HG03439 (cell line): ENCODE data around the gene PRRG2.

ENCODE experiments used
- ATAC-seq: cut with Tn5 transposase; IDR thresholded peaks from one replicate; pipeline ENCODE4 v1.9.1; 2021; ENCODE audit warnings: mild to moderate bottlenecking, moderate library complexity; ENCODE audit not compliant: unreplicated experiment

PRRG2 gene

DNA sequence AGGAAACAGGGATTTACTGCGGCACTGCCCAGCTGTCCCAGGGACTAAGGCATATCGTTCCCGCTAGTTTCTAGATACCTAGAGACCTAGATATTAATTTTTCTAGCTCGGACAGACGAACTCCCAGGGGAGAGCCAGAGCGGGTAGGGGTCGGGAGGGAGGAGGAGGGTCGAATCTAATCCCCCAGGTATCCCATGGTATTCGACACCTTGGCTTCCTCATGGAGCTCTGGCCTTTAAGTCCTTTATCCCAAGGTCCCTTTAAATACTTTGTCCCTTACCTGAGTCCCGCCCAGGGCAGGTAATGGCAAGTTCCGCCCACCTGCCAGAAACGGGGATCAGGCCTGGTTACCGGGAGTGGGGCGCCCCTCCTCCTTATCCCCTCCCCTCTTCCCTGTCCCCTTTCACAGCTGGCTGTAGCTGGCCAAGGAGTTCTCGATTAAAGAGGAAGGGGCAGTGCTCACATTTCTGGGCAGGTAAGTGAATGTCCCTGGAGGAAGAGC is at the start of gene PRRG2:
Gene PRRG2, plus strand, starts transcription at position 310 of the 502 bp plus-strand sequence. CDS start 1,904 bp downstream, outside the sequence.
- no peak for ATAC-seq

DNA sequence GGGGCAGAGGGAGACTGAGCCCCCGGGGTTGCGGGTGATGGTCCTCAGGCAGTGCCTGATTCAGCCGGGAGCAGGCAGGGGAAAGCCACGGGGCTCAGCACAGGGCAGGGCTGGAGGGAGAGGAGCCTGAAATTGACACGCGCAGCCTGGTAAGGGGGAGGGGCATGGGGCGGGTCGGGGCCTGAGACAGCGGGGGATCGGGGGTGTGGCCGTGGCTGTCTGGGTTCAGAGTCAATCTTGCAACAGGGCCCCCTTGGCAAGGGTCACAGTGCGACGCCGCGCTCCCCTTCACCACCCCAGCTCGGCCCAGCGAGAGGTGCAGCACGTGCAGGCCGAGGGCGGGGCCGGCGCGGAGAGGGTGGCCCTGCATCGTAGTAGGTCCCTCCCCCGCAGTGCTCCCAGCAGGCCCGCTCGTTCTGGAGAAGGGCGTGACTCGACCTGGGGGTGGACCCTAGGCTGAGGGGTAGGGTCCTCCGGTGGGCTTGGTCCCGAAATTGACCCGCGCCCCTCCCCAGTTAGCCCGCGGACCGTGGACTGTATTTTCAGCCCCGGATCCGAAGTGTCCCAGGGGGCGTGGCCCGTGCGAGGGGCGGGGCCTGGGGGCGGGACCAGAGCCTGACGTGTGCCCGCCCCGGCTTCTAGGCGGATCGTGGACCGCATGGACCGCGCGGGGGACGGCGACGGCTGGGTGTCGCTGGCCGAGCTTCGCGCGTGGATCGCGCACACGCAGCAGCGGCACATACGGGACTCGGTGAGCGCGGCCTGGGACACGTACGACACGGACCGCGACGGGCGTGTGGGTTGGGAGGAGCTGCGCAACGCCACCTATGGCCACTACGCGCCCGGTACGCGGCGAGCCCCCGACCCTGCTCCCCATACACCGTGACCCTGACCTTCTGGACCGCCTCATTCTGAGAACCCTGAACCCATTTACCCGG is 47.3 kb upstream of the PRRG2 start:
- peak; percentile 73 for ATAC-seq

DNA sequence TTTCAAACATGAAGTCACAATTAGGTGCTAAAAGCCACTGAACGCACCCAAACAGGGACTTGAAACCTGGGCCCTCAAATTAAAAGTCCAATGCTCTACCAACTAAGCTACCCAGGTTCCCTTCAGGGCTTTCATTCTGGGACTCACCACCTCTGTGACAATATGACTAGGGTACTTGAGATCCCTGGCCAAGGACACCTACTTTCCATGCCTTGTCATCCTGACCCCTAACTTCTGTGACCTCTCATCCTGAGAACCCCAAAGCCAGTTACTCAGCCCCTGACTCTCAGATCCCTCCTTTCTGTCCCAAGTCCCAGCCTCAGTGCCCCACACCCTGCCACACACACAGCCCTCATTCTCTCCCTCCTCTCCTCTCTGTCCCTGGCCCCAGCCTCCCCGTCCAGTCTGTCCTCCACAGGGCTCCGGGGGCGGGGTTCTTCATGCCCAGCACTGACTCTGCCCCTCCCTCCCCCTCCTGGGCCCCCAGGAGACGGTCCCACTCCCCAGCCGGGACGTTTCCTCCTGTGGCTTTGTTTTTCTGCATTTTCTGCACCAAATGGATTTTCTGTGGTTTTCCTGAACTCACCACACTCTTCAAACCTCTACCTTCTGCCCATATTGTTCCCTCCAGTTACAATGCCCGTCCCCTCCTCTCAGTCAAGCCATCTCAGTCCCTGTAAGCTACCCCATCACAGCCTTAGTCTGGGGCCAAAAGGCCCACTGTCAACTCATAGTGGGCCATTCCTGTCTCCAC is 46.3 kb upstream of the PRRG2 start:
- no peak for ATAC-seq

DNA sequence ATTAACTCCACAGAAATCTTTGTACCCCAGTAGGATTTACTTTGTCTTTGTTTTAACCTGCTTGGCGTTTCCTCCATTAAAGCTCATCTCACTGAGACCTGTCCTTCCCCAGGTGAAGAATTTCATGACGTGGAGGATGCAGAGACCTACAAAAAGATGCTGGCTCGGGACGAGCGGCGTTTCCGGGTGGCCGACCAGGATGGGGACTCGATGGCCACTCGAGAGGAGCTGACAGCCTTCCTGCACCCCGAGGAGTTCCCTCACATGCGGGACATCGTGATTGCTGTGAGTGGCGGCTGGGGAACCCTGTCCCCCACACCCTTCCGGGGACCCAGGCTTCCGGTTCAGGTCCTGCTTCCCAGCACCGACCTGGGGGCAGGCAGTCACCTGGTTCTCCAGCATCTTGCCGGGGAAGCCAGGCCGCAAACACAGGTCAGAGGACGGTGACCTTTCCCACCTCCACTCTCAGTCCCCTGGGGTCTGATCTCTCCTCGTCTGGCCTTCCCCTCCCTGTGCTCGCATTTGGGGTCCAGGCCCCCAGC is 44.1 kb upstream of the PRRG2 start:
- no peak for ATAC-seq

DNA sequence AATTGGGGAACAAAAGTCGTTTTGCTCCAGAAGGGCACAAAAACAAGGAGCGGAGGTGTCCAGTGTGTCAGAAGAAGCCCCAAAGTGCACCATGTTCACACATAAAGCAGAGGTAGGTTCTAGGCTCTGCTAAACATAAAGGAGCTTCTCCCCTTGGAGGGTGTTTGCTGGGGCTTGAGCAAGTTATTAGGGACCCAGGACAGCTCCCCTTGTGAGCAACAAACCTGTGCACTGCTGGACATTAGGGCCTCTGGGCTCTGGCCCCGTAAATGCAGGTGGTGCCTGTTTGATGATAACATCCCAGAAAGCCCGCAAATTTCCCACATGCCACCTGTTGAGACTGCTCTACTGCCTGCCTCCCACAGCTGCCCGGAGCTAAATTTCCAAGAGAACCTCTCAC is 42.5 kb upstream of the PRRG2 start:
- no peak for ATAC-seq

DNA sequence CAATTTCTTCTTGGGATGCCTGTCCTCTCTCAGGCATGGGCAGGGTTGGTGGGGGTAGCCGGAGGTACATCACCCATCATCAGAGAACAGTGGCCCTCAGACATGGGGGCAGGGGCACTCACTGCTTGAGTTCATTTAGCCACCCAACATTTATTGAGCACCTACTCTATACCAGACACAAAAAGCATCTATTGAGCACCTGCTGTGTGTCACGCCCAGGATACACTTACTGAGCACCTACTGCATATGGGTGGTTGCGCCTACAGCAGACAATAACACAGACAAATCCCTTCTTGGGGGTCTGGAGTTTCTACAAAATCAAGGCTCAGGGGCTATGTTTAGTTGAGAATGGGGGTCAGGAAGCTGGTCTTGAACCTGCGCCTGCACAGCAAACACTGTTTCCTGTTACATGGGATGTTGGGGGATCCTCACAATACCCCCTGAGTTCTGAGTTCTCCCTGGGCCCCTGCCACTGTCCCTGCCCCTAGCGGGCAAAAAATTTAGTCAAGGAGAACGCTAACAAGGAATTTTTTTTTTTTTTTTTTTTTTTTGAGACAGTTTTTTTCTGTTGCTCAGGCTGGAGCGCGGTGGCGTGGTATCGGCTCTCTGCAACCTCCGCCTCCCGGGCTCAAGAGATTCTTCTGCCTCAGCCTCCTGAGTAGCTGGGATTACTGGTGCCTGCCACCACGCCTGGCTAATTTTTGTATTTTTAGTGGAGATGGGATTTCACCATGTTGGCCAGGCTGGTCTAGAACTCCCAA is 41.7 kb upstream of the PRRG2 start:
- no peak for ATAC-seq

DNA sequence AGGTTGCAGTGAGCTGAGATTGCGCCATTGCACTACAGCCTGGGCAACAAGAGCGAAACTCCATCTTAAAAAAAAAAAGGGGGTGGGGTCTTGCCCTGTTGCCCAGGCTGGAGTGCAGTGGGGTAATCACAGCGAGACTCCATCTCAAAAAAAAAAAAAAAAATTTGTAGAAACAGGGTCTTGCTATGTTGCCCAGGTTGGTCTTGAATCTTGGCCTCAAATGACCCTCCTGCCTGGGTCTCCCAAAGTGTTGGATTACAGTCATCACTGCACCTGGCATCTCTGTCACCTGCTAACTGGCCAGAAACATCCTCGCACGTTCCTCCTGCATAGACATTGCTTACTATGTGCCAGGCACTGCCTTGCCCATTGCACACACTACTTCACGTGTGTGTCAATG is 39.2 kb upstream of the PRRG2 start:
- ATAC-seq = no peak

DNA sequence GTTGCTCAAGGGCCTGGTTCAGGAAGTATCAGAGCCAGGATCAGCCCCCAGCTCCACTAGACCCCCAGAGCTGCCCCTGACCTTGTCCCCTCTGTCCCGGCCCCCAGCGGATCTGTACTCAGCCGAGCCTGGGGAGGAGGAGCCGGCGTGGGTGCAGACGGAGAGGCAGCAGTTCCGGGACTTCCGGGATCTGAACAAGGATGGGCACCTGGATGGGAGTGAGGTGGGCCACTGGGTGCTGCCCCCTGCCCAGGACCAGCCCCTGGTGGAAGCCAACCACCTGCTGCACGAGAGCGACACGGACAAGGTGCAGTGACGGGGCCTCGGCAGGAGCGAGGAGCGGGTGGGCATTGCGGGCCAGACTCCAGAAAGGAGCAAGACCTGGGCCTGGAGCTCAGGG is 38.7 kb upstream of the PRRG2 start:
- no peak for ATAC-seq

DNA sequence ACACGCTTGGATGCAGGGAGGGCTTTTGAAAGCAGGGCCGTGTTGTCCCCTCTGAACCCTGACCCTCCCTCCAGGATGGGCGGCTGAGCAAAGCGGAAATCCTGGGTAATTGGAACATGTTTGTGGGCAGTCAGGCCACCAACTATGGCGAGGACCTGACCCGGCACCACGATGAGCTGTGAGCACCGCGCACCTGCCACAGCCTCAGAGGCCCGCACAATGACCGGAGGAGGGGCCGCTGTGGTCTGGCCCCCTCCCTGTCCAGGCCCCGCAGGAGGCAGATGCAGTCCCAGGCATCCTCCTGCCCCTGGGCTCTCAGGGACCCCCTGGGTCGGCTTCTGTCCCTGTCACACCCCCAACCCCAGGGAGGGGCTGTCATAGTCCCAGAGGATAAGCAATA is 38.1 kb upstream of the PRRG2 start:
- ATAC-seq = no peak

DNA sequence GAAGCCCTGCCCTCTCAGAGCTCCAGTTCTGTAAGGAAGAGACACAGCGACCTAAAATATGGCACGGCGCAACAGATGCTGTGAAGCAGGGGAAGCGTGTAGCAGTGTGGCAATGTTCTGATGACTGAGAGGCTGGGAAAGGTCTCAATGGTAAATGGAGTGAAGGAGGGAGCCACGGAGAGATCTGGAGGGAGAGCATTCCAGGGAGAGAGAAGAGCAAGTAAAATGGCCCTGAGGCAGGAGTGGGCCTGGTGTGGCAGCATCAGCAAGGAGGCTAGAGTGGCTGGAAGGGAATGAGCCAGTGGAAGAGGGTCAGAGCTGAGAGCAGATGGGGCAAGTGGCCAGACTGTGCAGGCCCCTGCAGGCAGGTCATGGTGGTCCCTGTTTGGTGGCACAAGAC is 37.0 kb upstream of the PRRG2 start:
- ATAC-seq = no peak

DNA sequence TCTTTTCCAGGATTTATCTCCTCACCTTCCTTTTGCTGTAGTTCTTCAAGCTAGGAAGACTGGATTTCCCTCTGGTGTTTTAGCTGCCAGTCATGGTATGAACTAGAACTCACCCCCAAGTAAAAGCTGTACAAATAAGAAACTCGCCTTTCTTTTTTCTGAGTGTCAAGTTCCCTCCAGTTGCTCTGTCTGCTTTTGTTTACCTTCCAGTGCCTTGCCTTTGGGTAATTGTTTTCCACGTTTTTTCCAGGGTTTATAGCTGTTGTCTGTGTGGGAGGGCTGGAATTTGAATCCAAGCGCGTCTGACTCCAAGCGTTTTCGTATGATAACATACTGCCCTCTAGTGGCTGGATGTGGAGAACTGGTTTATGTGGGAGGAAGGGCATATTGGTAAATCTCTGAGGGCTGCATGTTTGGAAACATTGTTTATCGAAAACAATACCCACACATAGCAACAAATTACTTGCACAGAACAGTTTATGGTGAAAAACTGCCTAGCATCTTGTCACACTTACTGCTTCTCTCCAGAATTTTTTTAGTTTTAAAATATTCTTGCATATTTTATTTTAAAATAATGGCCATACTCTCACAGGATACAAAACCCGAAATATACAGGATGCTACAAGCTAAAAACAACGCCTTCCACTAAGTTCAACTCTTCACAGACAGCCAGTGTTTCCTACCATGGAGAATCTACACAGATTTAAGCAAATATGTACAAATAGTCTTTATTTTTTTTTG is 34.1 kb upstream of the PRRG2 start:
- ATAC-seq = no peak

DNA sequence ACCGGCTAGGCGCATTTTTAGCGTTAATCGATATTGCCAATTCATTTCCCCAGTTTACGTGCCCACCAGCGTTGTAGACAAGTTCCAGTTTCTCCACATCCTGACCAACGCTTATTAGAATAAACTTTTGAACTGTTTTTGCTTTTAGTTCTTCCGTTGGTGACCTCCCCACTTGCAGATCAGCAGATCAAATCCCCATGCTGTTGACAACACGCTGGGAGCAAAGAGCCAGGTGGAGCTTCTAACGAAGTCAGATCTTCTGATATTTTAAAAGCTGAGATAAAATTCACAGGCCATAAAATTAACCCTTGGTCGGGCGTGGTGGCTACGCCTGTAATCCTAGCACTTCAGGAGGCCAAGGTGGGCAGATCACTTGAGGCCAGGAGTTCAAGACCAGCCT is 32.1 kb upstream of the PRRG2 start:
- no peak for ATAC-seq

DNA sequence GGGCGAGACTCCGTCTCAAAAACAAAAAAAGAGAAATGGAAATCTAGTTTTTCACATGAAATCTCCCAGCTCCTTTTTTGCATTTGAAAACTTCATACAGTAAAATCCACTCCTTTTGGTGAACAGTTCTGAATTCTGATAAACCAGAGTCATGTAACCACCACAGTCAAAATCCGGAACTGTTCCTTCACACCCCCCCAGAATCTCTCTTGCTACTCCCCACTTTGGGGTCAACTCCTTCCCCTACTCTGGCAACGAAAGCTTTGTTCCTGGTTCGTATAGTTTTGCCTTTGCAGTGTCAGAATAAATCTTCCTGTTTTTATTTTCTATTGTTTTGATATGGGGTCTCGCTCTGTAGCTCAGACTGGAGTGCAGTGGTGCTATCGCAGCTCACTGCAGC is 29.6 kb upstream of the PRRG2 start:
- ATAC-seq = no peak

DNA sequence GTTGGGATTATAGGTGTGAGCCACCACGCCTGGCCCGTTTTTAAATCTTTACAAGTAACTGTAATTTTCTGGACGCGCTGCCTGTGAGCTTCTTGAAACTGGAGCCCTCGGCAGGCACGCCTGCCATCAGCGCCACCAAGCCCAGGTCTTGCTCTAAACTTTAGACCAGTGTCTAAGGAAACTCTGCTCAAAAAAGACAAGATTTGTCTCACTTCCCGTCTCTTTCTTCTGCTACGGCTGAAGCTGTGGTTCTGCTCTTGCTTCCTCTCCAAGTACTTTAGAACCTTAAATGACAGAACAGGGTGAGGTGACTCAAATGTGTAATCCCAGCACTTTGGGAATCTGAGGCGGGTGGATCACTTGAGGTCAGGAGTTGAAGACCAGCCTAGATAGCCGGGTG is 28.4 kb upstream of the PRRG2 start:
- ATAC-seq = no peak

DNA sequence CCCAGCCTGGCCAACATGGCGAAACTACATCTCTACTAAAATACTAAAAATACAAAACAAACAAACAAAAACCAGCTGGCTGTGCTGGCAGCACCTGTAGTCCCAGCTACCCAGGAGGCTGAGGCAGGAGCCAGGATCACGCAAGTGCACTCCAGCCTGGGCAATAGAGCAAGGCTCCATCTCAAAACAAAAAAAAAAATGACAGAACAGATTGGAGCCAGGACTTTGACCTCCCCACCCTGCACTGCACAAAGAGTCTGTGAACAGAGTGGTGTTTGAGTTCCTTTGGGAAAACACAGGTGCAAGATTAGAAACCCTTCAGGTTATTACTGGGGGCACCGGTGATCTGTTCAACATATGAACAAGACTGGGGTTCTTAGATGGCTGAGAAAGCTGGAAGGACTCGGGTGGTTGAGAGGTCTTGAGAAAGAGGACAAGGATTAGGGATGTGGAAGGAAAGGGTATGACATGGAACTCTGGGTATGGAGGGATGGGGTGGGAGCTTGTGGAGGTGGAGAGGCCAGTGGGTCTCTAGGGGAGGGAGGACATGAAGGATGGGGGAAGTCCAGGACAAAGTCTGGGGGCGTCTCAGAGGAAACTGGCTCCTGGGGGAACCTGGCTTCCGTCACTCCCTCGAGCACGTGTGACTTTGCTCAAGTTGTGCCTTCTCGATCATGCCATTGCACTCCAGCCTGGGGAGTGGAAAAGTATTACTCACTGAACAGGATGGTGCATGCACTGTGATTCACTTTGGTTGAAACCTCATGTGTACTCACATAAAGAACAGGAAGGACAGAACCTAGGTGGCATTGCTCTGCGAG is 27.5 kb upstream of the PRRG2 start:
- ATAC-seq = no peak

DNA sequence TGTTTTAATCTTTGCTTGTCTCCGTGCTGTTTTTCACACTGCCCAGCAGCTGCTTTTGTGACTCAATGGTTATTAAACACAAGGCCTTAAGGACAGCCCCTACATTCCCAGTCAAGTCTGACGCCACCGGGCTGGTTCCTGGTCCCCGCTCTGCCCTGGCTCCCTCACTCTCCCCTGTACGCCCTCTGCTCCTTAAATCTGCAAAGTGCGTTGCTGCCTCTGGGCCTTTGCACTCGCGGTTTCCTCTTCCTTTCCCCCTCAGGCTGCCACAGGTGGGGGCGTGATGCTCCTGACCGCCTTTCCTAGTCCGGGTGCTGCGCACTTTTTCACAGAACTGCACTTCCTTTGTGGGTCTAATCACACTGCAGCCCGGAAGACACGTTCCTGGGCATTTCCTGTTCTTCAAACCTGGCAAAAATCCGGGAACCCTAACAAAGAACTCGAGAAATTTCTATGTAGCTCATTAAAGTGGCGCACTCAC is 26.4 kb upstream of the PRRG2 start:
- ATAC-seq = no peak

DNA sequence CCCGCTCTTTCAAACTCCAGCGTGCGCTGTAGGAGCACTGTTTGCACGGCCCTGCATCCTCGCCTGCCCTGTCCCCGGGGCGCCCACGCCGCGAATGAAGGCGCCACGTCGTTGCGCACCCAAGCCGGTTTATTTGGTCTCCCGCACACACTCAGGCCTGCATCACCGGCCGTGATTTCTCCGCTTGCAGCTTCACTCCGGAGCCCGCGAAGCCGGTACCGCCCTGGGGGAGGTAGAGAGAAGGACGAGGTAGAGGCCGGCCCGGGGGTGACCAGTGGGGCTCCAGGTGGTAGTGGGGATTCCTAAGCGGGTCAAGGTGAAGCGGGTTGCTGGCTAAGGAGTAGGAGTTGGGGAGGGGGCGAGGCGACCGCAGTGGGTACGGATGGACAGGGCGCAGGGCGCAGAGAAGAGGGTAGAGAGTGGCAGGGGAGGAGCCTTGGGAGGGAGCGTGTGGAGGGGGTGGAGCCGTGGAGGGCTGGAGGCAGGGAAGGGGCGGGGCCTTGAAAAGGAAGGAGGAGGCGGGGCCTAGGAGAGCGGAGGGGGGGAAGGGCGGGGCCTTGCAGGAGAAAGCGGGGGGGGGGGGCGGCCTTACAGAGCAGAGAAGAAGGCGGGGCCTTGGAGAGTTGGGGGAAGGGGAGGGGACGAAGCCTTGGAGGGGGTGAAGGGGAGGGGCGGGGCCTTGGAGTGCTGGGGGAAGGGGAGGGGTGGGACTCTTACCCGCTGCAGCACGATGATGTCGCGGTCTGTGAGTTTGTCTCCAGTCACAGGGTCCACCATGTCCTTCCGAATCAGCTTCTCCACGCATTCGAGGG is 25.3 kb upstream of the PRRG2 start:
- ATAC-seq = no peak
